ENCODE measurements around the gene LY6G5C.

LY6G5C gene

DNA sequence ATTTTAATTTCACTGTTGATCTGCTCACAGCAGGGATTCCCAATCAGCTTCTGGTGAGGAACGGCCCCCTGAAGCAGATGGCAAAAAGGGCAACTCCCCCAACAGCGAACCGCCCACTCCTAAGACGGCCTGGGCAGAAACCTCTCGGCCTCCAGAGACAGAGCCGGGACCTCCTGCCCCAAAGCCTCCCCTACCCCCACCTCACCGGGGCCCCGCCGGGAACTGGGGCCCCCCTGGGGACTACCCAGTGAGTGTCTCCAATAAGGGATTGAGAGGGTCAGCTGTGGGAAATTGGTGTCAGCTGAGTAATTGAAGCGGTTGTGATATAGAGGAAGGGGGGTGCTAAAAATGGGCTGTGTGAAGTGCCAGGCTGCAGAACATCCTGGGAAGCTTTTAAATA, 53.9 kb downstream of the LY6G5C start:
- no peak overlapping the region for H3K9ac ChIP-seq (ENCODE audit: low read depth, low read length)
- H3K4me1 ChIP-seq (ENCODE audit: insufficient read depth, low read length), result peaks cover 7% of the 10 kb centered on the region; the same call in 1 of the 2 replicates
- H3K36me3 ChIP-seq (ENCODE audit: insufficient read depth, low read depth, low read length), result peaks cover 100% of the 10 kb centered on the region
- no peak overlapping the region for H3K27ac ChIP-seq (ENCODE audit: low read length)
- H3K9me3 ChIP-seq (ENCODE audit: insufficient read depth, low read depth, low read length), result no peaks in the 10 kb centered on the region
- H3K4me3 ChIP-seq (ENCODE audit: low read length), result no peak overlapping the region
- no peaks in the 10 kb centered on the region for H3K27me3 ChIP-seq (ENCODE audit: insufficient read depth, low read length)
